HEK293 (cell line): ENCODE measurements around the gene COL4A3.

Experiments
- CTCF ChIA-PET: fragments of 350-600 bp; formaldehyde crosslinking; extraction: SDS; loops from one replicate; lab custom pipeline; 2021; ENCODE audit warnings: antibody characterized with exemption; lab: Yijun Ruan, JAX
- POLR2A ChIA-PET: fragments of 300-600 bp; formaldehyde crosslinking; extraction: SDS; loops from one replicate; lab custom pipeline; 2020; ENCODE audit warnings: antibody characterized with exemption, inconsistent platforms; lab: Yijun Ruan, JAX
- H3K27ac ChIP-seq: fragments of 200-500 bp; sonication (Bioruptor generic); 2 replicates; pipeline ENCODE4 v1.5.1; 2014; ENCODE audit warnings: low read depth, low read length, control low read depth, inconsistent platforms; ENCODE audit errors: extremely low read depth
- H3K36me3 ChIP-seq, 2 experiments: fragments of 200-500 bp in 1 of 2; sonication (Bioruptor generic) in 1 of 2; 1 replicate in 1 of 2; 2 replicates in 1 of 2; pipeline ENCODE4 v1.5.1; 2014 to 2017; ENCODE audit warnings: inconsistent platforms in 2 of 2, low read length in 2 of 2; ENCODE audit not compliant: control insufficient read depth in 2 of 2, insufficient read depth in 1 of 2
- H3K4me1 ChIP-seq: fragments of 200-500 bp; sonication (Bioruptor generic); 2 replicates; pipeline ENCODE4 v1.5.1; 2014; ENCODE audit warnings: mild to moderate bottlenecking, low read length, inconsistent platforms; ENCODE audit not compliant: control insufficient read depth, insufficient read depth
- H3K4me3 ChIP-seq: 2 replicates; pipeline ENCODE4 v1.5.1; 2011; ENCODE audit warnings: low read depth, mild to moderate bottlenecking, control low read depth, low read length, moderate library complexity
- H3K9me3 ChIP-seq: fragments of 200-500 bp; sonication (Bioruptor generic); 2 replicates; pipeline ENCODE4 v1.5.1; 2014; ENCODE audit warnings: low read depth, low read length, inconsistent platforms; ENCODE audit not compliant: control insufficient read depth, insufficient read depth
- IKZF3 ChIP-seq: fragments of 450-650 bp; IDR thresholded peaks from 2 replicates; pipeline ENCODE4 v1.5.0; 2018; ENCODE audit warnings: missing biosample characterization, mild to moderate bottlenecking, missing genetic modification characterization, moderate library complexity
- TRIM28 ChIP-seq: IDR thresholded peaks from 2 replicates; pipeline ENCODE4 v1.6.1; 2011; ENCODE audit warnings: low read length, control low read depth, borderline replicate concordance
- ZNF223 ChIP-seq: fragments of 450-650 bp; formaldehyde crosslinking; IDR thresholded peaks from 2 replicates; pipeline ENCODE4 v1.5.1; 2016; ENCODE audit warnings: missing biosample characterization, missing genetic modification characterization
- ZNF239 ChIP-seq: fragments of 450-650 bp; formaldehyde crosslinking; IDR thresholded peaks from 2 replicates; pipeline ENCODE4 v1.5.1; 2016; ENCODE audit warnings: missing biosample characterization, missing genetic modification characterization
- ZNF311 ChIP-seq: fragments of 450-650 bp; formaldehyde crosslinking; IDR thresholded peaks from 2 replicates; pipeline ENCODE4 v1.5.1; 2017; ENCODE audit warnings: missing biosample characterization, missing genetic modification characterization, borderline replicate concordance
- ZNF366 ChIP-seq: fragments of 450-650 bp; formaldehyde crosslinking; conservative IDR thresholded peaks from 2 replicates; pipeline ENCODE4 v1.5.1; 2016; ENCODE audit warnings: missing biosample characterization, missing genetic modification characterization
- ZNF548 ChIP-seq: fragments of 450-650 bp; formaldehyde crosslinking; IDR thresholded peaks from 2 replicates; pipeline ENCODE4 v1.5.1; 2016; ENCODE audit warnings: missing biosample characterization, missing genetic modification characterization
- ZNF549 ChIP-seq: fragments of 450-650 bp; IDR thresholded peaks from 2 replicates; pipeline ENCODE4 v1.5.1; 2018; ENCODE audit warnings: missing biosample characterization, missing genetic modification characterization, mild to moderate bottlenecking, inconsistent platforms, moderate library complexity
- ZNF629 ChIP-seq: fragments of 450-650 bp; formaldehyde crosslinking; IDR thresholded peaks from 2 replicates; pipeline ENCODE4 v1.5.1; 2017; ENCODE audit warnings: missing biosample characterization, missing genetic modification characterization
- ZNF660 ChIP-seq: fragments of 450-650 bp; IDR thresholded peaks from 2 replicates; pipeline ENCODE4 v1.5.1; 2018; ENCODE audit warnings: missing biosample characterization, mild to moderate bottlenecking, missing genetic modification characterization
- ZNF837 ChIP-seq: fragments of 450-650 bp; formaldehyde crosslinking; IDR thresholded peaks from 2 replicates; pipeline ENCODE4 v1.5.1; 2016; ENCODE audit warnings: missing biosample characterization, missing genetic modification characterization
- ZSCAN30 ChIP-seq: fragments of 450-650 bp; IDR thresholded peaks from 2 replicates; pipeline ENCODE4 v1.5.1; 2018; ENCODE audit warnings: missing biosample characterization, mild to moderate bottlenecking, missing genetic modification characterization, moderate library complexity
- TF ChIP-seq, protein P1 (sequence below): fragments of 450-650 bp; formaldehyde crosslinking; conservative IDR thresholded peaks from 2 replicates; pipeline ENCODE4 v1.5.1; 2016; ENCODE audit warnings: low read depth, missing biosample characterization, missing genetic modification characterization
- TF ChIP-seq, protein P2 (sequence below): fragments of 450-650 bp; formaldehyde crosslinking; IDR thresholded peaks from 2 replicates; pipeline ENCODE4 v1.5.1; 2017; ENCODE audit warnings: missing biosample characterization, missing genetic modification characterization
- TF ChIP-seq, protein P3 (sequence below): sonication (generic); formaldehyde crosslinking; IDR thresholded peaks from 2 replicates; pipeline ENCODE4 v1.8.1; 2022; ENCODE audit warnings: mild to moderate bottlenecking, moderate library complexity, missing genetic modification reagents
- TF ChIP-seq, protein P4 (sequence below): fragments of 450-650 bp; formaldehyde crosslinking; IDR thresholded peaks from 2 replicates; pipeline ENCODE4 v1.5.1; 2017; ENCODE audit warnings: missing biosample characterization, missing genetic modification characterization
- TF ChIP-seq, protein P5 (sequence below): fragments of 450-650 bp; formaldehyde crosslinking; IDR thresholded peaks from 2 replicates; pipeline ENCODE4 v1.5.1; 2016; ENCODE audit warnings: missing biosample characterization, missing genetic modification characterization
- TF ChIP-seq, protein P6 (sequence below): fragments of 450-650 bp; formaldehyde crosslinking; IDR thresholded peaks from 2 replicates; pipeline ENCODE4 v1.5.1; 2016; ENCODE audit warnings: missing biosample characterization, missing genetic modification characterization
- TF ChIP-seq, protein P7 (sequence below): fragments of 450-650 bp; formaldehyde crosslinking; IDR thresholded peaks from 2 replicates; pipeline ENCODE4 v1.5.1; 2016; ENCODE audit warnings: missing biosample characterization, missing genetic modification characterization

Gene COL4A3

DNA sequence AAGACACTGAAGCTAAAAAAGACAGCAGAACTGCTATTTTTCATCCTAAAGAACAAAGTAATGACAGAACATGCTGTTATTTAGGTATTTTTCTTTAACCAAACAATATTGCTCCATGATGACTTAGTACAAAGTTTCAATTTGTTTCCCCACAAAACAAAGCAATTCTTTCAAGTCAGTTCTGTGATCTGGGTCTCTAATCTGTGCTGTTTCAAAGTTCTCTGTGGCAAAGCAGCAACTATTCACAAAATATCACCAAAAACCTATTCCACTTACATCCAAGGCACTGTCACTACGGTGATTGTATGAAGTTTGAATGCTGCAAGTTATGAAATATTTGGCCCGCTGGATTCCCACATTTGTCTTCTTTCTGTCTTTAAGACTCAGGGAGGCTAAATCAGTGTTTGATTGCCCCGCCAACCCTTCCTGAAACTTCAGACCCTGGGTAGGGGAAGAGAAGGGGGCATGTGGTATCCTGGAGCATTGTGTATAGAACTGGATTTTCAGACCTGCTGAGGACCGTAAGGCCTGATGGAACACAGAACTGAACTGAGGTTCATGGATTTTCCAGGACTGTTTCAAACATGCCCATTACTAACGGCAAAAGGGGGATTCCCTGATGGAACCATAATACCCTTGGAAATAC lies 147.6 kb downstream of the COL4A3 start:
- Histone ChIP-seq H3K27ac (no peak overlapping the region), H3K4me1 (no peaks in the 10 kb centered on the region), H3K4me3 (no peak overlapping the region), H3K9me3 (no peaks in the 10 kb centered on the region), H3K36me3 (no peaks in the 10 kb centered on the region)
- ChIA-PET POLR2A (no interaction called here), CTCF (interaction anchor here (0.7 kb wide), 1 partner anchor 447 kb away, joined by 3 read pairs; no protein-coding TSS in a partner anchor)
- TF ChIP-seq ZSCAN30 (tag by site-specific recombination) = no peak
- TF ChIP-seq, protein P1, sequence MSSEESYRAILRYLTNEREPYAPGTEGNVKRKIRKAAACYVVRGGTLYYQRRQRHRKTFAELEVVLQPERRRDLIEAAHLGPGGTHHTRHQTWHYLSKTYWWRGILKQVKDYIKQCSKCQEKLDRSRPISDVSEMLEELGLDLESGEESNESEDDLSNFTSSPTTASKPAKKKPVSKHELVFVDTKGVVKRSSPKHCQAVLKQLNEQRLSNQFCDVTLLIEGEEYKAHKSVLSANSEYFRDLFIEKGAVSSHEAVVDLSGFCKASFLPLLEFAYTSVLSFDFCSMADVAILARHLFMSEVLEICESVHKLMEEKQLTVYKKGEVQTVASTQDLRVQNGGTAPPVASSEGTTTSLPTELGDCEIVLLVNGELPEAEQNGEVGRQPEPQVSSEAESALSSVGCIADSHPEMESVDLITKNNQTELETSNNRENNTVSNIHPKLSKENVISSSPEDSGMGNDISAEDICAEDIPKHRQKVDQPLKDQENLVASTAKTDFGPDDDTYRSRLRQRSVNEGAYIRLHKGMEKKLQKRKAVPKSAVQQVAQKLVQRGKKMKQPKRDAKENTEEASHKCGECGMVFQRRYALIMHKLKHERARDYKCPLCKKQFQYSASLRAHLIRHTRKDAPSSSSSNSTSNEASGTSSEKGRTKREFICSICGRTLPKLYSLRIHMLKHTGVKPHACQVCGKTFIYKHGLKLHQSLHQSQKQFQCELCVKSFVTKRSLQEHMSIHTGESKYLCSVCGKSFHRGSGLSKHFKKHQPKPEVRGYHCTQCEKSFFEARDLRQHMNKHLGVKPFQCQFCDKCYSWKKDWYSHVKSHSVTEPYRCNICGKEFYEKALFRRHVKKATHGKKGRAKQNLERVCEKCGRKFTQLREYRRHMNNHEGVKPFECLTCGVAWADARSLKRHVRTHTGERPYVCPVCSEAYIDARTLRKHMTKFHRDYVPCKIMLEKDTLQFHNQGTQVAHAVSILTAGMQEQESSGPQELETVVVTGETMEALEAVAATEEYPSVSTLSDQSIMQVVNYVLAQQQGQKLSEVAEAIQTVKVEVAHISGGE (tag by site-specific recombination) = no peak
- TF ChIP-seq, protein P2, sequence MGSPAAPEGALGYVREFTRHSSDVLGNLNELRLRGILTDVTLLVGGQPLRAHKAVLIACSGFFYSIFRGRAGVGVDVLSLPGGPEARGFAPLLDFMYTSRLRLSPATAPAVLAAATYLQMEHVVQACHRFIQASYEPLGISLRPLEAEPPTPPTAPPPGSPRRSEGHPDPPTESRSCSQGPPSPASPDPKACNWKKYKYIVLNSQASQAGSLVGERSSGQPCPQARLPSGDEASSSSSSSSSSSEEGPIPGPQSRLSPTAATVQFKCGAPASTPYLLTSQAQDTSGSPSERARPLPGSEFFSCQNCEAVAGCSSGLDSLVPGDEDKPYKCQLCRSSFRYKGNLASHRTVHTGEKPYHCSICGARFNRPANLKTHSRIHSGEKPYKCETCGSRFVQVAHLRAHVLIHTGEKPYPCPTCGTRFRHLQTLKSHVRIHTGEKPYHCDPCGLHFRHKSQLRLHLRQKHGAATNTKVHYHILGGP = no peak
- no peak for TF ChIP-seq ZNF366 (tag by site-specific recombination)
- no peak for TF ChIP-seq TRIM28
- TF ChIP-seq, protein P3, sequence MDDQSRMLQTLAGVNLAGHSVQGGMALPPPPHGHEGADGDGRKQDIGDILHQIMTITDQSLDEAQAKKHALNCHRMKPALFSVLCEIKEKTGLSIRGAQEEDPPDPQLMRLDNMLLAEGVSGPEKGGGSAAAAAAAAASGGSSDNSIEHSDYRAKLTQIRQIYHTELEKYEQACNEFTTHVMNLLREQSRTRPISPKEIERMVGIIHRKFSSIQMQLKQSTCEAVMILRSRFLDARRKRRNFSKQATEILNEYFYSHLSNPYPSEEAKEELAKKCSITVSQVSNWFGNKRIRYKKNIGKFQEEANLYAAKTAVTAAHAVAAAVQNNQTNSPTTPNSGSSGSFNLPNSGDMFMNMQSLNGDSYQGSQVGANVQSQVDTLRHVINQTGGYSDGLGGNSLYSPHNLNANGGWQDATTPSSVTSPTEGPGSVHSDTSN (CRISPR knock-in tag) = no peak
- TF ChIP-seq, protein P4, sequence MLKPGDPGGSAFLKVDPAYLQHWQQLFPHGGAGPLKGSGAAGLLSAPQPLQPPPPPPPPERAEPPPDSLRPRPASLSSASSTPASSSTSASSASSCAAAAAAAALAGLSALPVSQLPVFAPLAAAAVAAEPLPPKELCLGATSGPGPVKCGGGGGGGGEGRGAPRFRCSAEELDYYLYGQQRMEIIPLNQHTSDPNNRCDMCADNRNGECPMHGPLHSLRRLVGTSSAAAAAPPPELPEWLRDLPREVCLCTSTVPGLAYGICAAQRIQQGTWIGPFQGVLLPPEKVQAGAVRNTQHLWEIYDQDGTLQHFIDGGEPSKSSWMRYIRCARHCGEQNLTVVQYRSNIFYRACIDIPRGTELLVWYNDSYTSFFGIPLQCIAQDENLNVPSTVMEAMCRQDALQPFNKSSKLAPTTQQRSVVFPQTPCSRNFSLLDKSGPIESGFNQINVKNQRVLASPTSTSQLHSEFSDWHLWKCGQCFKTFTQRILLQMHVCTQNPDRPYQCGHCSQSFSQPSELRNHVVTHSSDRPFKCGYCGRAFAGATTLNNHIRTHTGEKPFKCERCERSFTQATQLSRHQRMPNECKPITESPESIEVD (tag by site-specific recombination) = no peak
- no peak for TF ChIP-seq IKZF3 (tag by site-specific recombination)
- TF ChIP-seq ZNF837 = no peak
- TF ChIP-seq, protein P5, sequence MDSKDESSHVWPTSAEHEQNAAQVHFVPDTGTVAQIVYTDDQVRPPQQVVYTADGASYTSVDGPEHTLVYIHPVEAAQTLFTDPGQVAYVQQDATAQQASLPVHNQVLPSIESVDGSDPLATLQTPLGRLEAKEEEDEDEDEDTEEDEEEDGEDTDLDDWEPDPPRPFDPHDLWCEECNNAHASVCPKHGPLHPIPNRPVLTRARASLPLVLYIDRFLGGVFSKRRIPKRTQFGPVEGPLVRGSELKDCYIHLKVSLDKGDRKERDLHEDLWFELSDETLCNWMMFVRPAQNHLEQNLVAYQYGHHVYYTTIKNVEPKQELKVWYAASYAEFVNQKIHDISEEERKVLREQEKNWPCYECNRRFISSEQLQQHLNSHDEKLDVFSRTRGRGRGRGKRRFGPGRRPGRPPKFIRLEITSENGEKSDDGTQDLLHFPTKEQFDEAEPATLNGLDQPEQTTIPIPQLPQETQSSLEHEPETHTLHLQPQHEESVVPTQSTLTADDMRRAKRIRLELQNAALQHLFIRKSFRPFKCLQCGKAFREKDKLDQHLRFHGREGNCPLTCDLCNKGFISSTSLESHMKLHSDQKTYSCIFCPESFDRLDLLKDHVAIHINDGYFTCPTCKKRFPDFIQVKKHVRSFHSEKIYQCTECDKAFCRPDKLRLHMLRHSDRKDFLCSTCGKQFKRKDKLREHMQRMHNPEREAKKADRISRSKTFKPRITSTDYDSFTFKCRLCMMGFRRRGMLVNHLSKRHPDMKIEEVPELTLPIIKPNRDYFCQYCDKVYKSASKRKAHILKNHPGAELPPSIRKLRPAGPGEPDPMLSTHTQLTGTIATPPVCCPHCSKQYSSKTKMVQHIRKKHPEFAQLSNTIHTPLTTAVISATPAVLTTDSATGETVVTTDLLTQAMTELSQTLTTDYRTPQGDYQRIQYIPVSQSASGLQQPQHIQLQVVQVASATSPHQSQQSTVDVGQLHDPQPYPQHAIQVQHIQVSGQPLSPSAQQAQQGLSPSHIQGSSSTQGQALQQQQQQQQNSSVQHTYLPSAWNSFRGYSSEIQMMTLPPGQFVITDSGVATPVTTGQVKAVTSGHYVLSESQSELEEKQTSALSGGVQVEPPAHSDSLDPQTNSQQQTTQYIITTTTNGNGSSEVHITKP (tag by site-specific recombination) = no peak
- TF ChIP-seq ZNF660 (tag by site-specific recombination) = no peak
- TF ChIP-seq ZNF239 (tag by site-specific recombination) = no peak
- no peak for TF ChIP-seq ZNF629 (tag by site-specific recombination)
- TF ChIP-seq, protein P6, sequence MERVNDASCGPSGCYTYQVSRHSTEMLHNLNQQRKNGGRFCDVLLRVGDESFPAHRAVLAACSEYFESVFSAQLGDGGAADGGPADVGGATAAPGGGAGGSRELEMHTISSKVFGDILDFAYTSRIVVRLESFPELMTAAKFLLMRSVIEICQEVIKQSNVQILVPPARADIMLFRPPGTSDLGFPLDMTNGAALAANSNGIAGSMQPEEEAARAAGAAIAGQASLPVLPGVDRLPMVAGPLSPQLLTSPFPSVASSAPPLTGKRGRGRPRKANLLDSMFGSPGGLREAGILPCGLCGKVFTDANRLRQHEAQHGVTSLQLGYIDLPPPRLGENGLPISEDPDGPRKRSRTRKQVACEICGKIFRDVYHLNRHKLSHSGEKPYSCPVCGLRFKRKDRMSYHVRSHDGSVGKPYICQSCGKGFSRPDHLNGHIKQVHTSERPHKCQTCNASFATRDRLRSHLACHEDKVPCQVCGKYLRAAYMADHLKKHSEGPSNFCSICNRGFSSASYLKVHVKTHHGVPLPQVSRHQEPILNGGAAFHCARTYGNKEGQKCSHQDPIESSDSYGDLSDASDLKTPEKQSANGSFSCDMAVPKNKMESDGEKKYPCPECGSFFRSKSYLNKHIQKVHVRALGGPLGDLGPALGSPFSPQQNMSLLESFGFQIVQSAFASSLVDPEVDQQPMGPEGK (tag by site-specific recombination) = no peak
- TF ChIP-seq ZNF223 = no peak
- TF ChIP-seq, protein P7, sequence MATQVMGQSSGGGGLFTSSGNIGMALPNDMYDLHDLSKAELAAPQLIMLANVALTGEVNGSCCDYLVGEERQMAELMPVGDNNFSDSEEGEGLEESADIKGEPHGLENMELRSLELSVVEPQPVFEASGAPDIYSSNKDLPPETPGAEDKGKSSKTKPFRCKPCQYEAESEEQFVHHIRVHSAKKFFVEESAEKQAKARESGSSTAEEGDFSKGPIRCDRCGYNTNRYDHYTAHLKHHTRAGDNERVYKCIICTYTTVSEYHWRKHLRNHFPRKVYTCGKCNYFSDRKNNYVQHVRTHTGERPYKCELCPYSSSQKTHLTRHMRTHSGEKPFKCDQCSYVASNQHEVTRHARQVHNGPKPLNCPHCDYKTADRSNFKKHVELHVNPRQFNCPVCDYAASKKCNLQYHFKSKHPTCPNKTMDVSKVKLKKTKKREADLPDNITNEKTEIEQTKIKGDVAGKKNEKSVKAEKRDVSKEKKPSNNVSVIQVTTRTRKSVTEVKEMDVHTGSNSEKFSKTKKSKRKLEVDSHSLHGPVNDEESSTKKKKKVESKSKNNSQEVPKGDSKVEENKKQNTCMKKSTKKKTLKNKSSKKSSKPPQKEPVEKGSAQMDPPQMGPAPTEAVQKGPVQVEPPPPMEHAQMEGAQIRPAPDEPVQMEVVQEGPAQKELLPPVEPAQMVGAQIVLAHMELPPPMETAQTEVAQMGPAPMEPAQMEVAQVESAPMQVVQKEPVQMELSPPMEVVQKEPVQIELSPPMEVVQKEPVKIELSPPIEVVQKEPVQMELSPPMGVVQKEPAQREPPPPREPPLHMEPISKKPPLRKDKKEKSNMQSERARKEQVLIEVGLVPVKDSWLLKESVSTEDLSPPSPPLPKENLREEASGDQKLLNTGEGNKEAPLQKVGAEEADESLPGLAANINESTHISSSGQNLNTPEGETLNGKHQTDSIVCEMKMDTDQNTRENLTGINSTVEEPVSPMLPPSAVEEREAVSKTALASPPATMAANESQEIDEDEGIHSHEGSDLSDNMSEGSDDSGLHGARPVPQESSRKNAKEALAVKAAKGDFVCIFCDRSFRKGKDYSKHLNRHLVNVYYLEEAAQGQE (tag by site-specific recombination) = no peak
- no peak for TF ChIP-seq ZNF311 (tag by site-specific recombination)
- TF ChIP-seq ZNF548 (tag by site-specific recombination) = no peak
- no peak for TF ChIP-seq ZNF549
